Smooth muscle cell (in vitro differentiated cells): ENCODE measurements around the gene SBNO1. TPM values are rescaled to one million over a fixed set of nuclear protein-coding genes. Genes with fewer than 3 reads are reported as not detected.

Source experiments
- DNase-seq: peaks from one replicate; lab custom pipeline; 2025; ENCODE audit not compliant: unreplicated experiment; lab: John Stamatoyannopoulos, UW
- H2AFZ ChIP-seq: fragments of 200-600 bp; sonication (generic); 2 replicates; pipeline ENCODE4 v1.6.0; 2016; ENCODE audit warnings: antibody characterized with exemption, low read depth, mild to moderate bottlenecking
- H3F3A ChIP-seq: fragments of 200-600 bp; sonication (generic); 2 replicates; pipeline ENCODE4 v1.6.0; 2017; ENCODE audit warnings: antibody characterized with exemption, low read depth
- H3K27ac ChIP-seq: fragments of 200-600 bp; sonication (generic); 2 replicates; pipeline ENCODE4 v1.5.1; 2016; ENCODE audit warnings: low read depth, mild to moderate bottlenecking
- H3K27me3 ChIP-seq: fragments of 200-600 bp; sonication (generic); 2 replicates; pipeline ENCODE4 v1.6.1; 2016; ENCODE audit warnings: low read depth, mild to moderate bottlenecking
- H3K36me3 ChIP-seq: fragments of 200-600 bp; sonication (generic); 2 replicates; pipeline ENCODE4 v1.5.1; 2016; ENCODE audit warnings: low read depth
- H3K4me1 ChIP-seq: fragments of 200-600 bp; sonication (generic); 2 replicates; pipeline ENCODE4 v1.5.1; 2016; ENCODE audit warnings: low read depth
- H3K4me2 ChIP-seq: fragments of 200-600 bp; sonication (generic); 2 replicates; pipeline ENCODE4 v1.6.0; 2016; ENCODE audit warnings: mild to moderate bottlenecking
- H3K4me3 ChIP-seq: fragments of 200-600 bp; sonication (generic); 2 replicates; pipeline ENCODE4 v1.5.1; 2016; ENCODE audit warnings: mild to moderate bottlenecking
- H3K79me2 ChIP-seq: fragments of 200-600 bp; sonication (generic); 2 replicates; pipeline ENCODE4 v1.6.0; 2016; ENCODE audit warnings: low read depth, mild to moderate bottlenecking
- H3K9ac ChIP-seq: fragments of 200-600 bp; sonication (generic); 2 replicates; pipeline ENCODE4 v1.6.0; 2016; ENCODE audit warnings: low read depth
- H3K9me3 ChIP-seq: fragments of 200-600 bp; sonication (generic); replicated peaks from 2 replicates; pipeline ENCODE4 v1.5.1; 2016; ENCODE audit warnings: low read depth
- H4K20me1 ChIP-seq: fragments of 200-600 bp; sonication (generic); 2 replicates; pipeline ENCODE4 v1.6.0; 2016; ENCODE audit warnings: low read depth
- CTCF ChIP-seq: fragments of 200-600 bp; sonication (generic); IDR thresholded peaks from 2 replicates; pipeline ENCODE4 v1.5.1; 2017; ENCODE audit warnings: borderline replicate concordance, mild to moderate bottlenecking, antibody characterized with exemption; ENCODE audit not compliant: insufficient read depth, poor library complexity, severe bottlenecking
- WGBS: methylation state at CpG from one replicate; pipeline ENCODE4 v1.1.7; 2016; ENCODE audit warnings: low lambda C conversion rate; 5-methylcytosine and 5-hydroxymethylcytosine counted together
- polyA plus RNA-seq: library from polyadenylated mRNA; unstranded; fragments of >200 nt; fragmentation: Nextera tagmentation; extraction: Ambion mirVana; gene quantifications from 2 replicates; pipeline ENCODE4 v1.2.1, GENCODE V29; 2016
- total RNA-seq: library from RNA; depleted of rRNA; stranded (reverse); fragments of >200 nt; gene quantifications from 2 replicates; pipeline ENCODE4 v1.2.3, GENCODE V29; 2014

SBNO1 gene
- total and polyA plus RNA-seq, 2 experiments from 2014 or later: 14.6 to 24.5 TPM

- Histone ChIP-seq H3K9ac (no peak overlapping the region), H3K27me3 (no peaks in the 10 kb centered on the region), H3K9me3 (no peaks in the 10 kb centered on the region), H4K20me1 (peaks cover 99% of the 10 kb centered on the region), H3K79me2 (peaks cover 99% of the 10 kb centered on the region), H3K4me2 (no peak overlapping the region), H3K27ac (no peak overlapping the region), H3K4me3 (no peak overlapping the region), H3K4me1 (no peaks in the 10 kb centered on the region), H3K36me3 (no peaks in the 10 kb centered on the region), H2AFZ (no peak overlapping the region), H3F3A (no peaks in the 10 kb centered on the region)
- 83% methylated on average over 7 of the region's 7 CpGs for WGBS
- no peak for DNase-seq
- no peak for TF ChIP-seq CTCF
Observed at GRCh38 chr12:123356159-123356670, 8.4 kb downstream of the SBNO1 start.

GRCh38 chr12:123354600-123354999, 10.0 kb downstream of the SBNO1 start:
- Histone ChIP-seq H3K4me2 (no peak overlapping the region), H3K79me2 (peaks cover 99% of the 10 kb centered on the region), H3K9ac (no peak overlapping the region), H3F3A (no peaks in the 10 kb centered on the region), H2AFZ (no peak overlapping the region), H3K4me3 (no peak overlapping the region), H3K27ac (no peak overlapping the region), H3K36me3 (no peaks in the 10 kb centered on the region), H3K27me3 (no peaks in the 10 kb centered on the region), H4K20me1 (peaks cover 99% of the 10 kb centered on the region), H3K4me1 (no peaks in the 10 kb centered on the region), H3K9me3 (no peaks in the 10 kb centered on the region)
- 89% methylated on average over 2 of the region's 2 CpGs for WGBS
- no peak for TF ChIP-seq CTCF
- no peak for DNase-seq

GRCh38 chr12:123351349-123351748, 13.3 kb downstream of the SBNO1 start:
- Histone ChIP-seq H3K4me2 (no peak overlapping the region), H3K9me3 (no peaks in the 10 kb centered on the region), H3K9ac (no peak overlapping the region), H3K79me2 (peaks cover 87% of the 10 kb centered on the region), H3K4me3 (no peak overlapping the region), H4K20me1 (peaks cover 89% of the 10 kb centered on the region), H2AFZ (no peak overlapping the region), H3K27me3 (no peaks in the 10 kb centered on the region), H3K27ac (no peak overlapping the region), H3F3A (no peaks in the 10 kb centered on the region), H3K4me1 (no peaks in the 10 kb centered on the region), H3K36me3 (peaks cover 7% of the 10 kb centered on the region)
- no peak for DNase-seq
- WGBS: 97% methylated on average over 2 of the region's 2 CpGs
- no peak for TF ChIP-seq CTCF

- no peaks in the 10 kb centered on the region for H3F3A ChIP-seq
- peaks cover 56% of the 10 kb centered on the region for H4K20me1 ChIP-seq
- no peak for TF ChIP-seq CTCF
- no peaks in the 10 kb centered on the region for H3K9me3 ChIP-seq
- H3K4me3 ChIP-seq: no peak overlapping the region
- no peaks in the 10 kb centered on the region for H3K27me3 ChIP-seq
- H3K36me3 ChIP-seq: peaks cover 20% of the 10 kb centered on the region
- H2AFZ ChIP-seq: no peak overlapping the region
- H3K4me2 ChIP-seq: no peak overlapping the region
- H3K4me1 ChIP-seq: no peaks in the 10 kb centered on the region
- peaks cover 50% of the 10 kb centered on the region for H3K79me2 ChIP-seq
- WGBS: 98% methylated on average over 12 of the region's 12 CpGs
- DNase-seq: no peak
- no peak overlapping the region for H3K9ac ChIP-seq
- H3K27ac ChIP-seq: no peak overlapping the region
Observed at GRCh38 chr12:123346946-123347345, 17.7 kb downstream of the SBNO1 start.
